Mesothelial cell of epicardium (in vitro differentiated cells): ENCODE data around the gene ADAMTSL1. TPM values are rescaled to one million over a fixed set of nuclear protein-coding genes. Genes with fewer than 3 reads are reported as not detected.

Experiments used
- DNase-seq, 2 experiments: peaks; one replicate each; pipeline ENCODE4 v3.0.0; 2021; ENCODE audit warnings: low spot score in 2 of 2; ENCODE audit not compliant: unreplicated experiment in 2 of 2
- H3K27ac Mint-ChIP-seq: 2 replicates; pipeline ENCODE4 v1.8.0; 2021; ENCODE audit warnings: mixed read lengths
- H3K27me3 Mint-ChIP-seq: 2 replicates; pipeline ENCODE4 v1.8.0; 2021; ENCODE audit warnings: low read depth, mixed read lengths
- H3K36me3 Mint-ChIP-seq: 2 replicates; pipeline ENCODE4 v1.8.0; 2021; ENCODE audit warnings: mixed read lengths
- H3K4me1 Mint-ChIP-seq: 2 replicates; pipeline ENCODE4 v1.8.0; 2021; ENCODE audit warnings: mixed read lengths
- H3K4me3 Mint-ChIP-seq: 2 replicates; pipeline ENCODE4 v1.8.0; 2021; ENCODE audit warnings: mild to moderate bottlenecking, moderate library complexity, mixed read lengths
- H3K9me3 Mint-ChIP-seq: 2 replicates; pipeline ENCODE4 v1.8.0; 2021; ENCODE audit warnings: mixed read lengths
- CTCF ChIP-seq: fragments of 200-600 bp; sonication (generic); IDR thresholded peaks from one replicate; pipeline ENCODE4 v1.5.0; 2021; ENCODE audit warnings: antibody characterized with exemption; ENCODE audit not compliant: unreplicated experiment
- total RNA-seq: library from RNA; stranded (reverse); gene quantifications from 3 replicates; pipeline ENCODE4 v1.2.1, GENCODE V29; 2021

The ADAMTSL1 gene
- total RNA-seq, 1 donor from 2014 or later, result 48.0 TPM

GRCh38 chr9:18472435-18472834, 1.5 kb upstream of the ADAMTSL1 start:
- no peak for DNase-seq
- H3K9me3 Mint-ChIP-seq, result peaks cover 12% of the 10 kb centered on the region
- peak overlapping the region; percentile 70 for H3K4me3 Mint-ChIP-seq
- TF ChIP-seq CTCF, result no peak
- H3K27ac Mint-ChIP-seq, result no peak overlapping the region
- peaks cover 41% of the 10 kb centered on the region for H3K4me1 Mint-ChIP-seq
- no peaks in the 10 kb centered on the region for H3K27me3 Mint-ChIP-seq
- no peaks in the 10 kb centered on the region for H3K36me3 Mint-ChIP-seq

GRCh38 chr9:18472841-18473251, 1.1 kb upstream of the ADAMTSL1 start:
- no peaks in the 10 kb centered on the region for H3K27me3 Mint-ChIP-seq
- H3K36me3 Mint-ChIP-seq, result no peaks in the 10 kb centered on the region
- peaks cover 12% of the 10 kb centered on the region for H3K9me3 Mint-ChIP-seq
- H3K4me1 Mint-ChIP-seq, result peaks cover 43% of the 10 kb centered on the region
- no peak for TF ChIP-seq CTCF
- peak overlapping the region; percentile 55 for H3K27ac Mint-ChIP-seq
- peak overlapping the region; percentile 70 for H3K4me3 Mint-ChIP-seq
- no peak for DNase-seq

- Mint-ChIP-seq H3K9me3 (peaks cover 5% of the 10 kb centered on the region), H3K27ac (peak overlapping the region; percentile 69), H3K27me3 (no peaks in the 10 kb centered on the region), H3K36me3 (no peaks in the 10 kb centered on the region), H3K4me1 (peaks cover 55% of the 10 kb centered on the region), H3K4me3 (peak overlapping the region; percentile 70)
- no peak for TF ChIP-seq CTCF
- DNase-seq, result no peak
These were observed 830 bp downstream of the ADAMTSL1 start for GRCh38 chr9:18474783-18475182.

- peak overlapping the region; percentile 19 for H3K27ac Mint-ChIP-seq
- no peaks in the 10 kb centered on the region for H3K36me3 Mint-ChIP-seq
- peaks cover 53% of the 10 kb centered on the region for H3K4me1 Mint-ChIP-seq
- H3K27me3 Mint-ChIP-seq, result no peaks in the 10 kb centered on the region
- peak overlapping the region; percentile 32 for H3K4me3 Mint-ChIP-seq
- H3K9me3 Mint-ChIP-seq, result no peaks in the 10 kb centered on the region
- no peak for DNase-seq
- TF ChIP-seq CTCF, result no peak
These were observed 3.2 kb downstream of the ADAMTSL1 start for GRCh38 chr9:18477121-18477660.

- Mint-ChIP-seq H3K36me3 (no peaks in the 10 kb centered on the region), H3K4me3 (peak overlapping the region; percentile 32), H3K4me1 (peaks cover 52% of the 10 kb centered on the region), H3K9me3 (no peaks in the 10 kb centered on the region), H3K27ac (no peak overlapping the region), H3K27me3 (no peaks in the 10 kb centered on the region)
- TF ChIP-seq CTCF, result no peak
- no peak for DNase-seq
These were observed 3.8 kb downstream of the ADAMTSL1 start for GRCh38 chr9:18477719-18478118.
